Globus pallidus (tissue), 1 donor: Measurements from ENCODE around the gene COX14.
A peak's percentile ranks its signal among the peaks of the same experiment; 100 is the strongest.
"Not testable (repeated sequence)": the region's sequence is repeated elsewhere in the genome, so short reads cannot be mapped to it uniquely, and the experiment has no call there.

Source experiments
- DNase-seq: peaks from one replicate; pipeline ENCODE4 v3.0.0-alpha.2; 2015; ENCODE audit warnings: low spot score

Gene COX14

DNA sequence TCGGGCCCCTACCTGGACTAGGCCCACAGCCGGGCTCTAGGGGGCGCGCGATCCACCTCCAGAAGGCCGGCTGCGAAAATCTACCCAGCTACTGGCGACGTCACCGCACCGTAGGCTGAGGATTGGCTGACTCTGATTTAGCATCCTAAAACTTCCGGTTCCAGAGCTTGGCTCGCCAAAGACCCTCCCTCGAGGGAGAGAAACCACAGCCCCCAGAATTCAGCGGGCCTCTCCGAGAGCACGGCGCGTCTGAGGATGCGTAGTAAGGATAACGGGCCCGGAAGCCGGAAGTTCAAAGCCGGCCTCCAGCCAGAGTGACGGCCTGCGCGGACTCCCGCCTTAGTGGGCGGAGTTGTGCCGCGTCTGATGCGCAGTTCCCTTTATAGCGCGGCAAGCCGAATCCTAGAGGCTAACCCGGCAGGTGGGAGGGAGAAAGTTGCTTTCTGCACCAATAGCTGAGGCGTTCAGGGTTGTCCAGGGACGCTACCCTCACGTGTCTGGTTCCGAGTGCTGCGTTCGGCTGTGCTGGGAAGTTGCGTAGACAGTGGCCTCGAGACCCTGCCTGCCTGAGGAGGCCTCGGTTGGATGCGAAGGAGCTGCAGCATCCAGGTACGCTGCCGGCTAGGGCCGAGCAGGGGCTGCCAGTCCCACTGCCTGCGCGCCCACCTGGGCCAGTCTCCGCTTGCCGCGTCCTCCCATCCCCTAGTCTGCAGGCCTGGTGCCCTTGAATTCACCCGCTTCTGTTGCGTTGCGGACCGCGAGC lies at the start of gene COX14:
COX14 (plus strand) TSS at position 544 of the 763 bp plus-strand sequence. CDS start 7,808 bp downstream, outside the sequence.
- peak; percentile 100 for DNase-seq

DNA sequence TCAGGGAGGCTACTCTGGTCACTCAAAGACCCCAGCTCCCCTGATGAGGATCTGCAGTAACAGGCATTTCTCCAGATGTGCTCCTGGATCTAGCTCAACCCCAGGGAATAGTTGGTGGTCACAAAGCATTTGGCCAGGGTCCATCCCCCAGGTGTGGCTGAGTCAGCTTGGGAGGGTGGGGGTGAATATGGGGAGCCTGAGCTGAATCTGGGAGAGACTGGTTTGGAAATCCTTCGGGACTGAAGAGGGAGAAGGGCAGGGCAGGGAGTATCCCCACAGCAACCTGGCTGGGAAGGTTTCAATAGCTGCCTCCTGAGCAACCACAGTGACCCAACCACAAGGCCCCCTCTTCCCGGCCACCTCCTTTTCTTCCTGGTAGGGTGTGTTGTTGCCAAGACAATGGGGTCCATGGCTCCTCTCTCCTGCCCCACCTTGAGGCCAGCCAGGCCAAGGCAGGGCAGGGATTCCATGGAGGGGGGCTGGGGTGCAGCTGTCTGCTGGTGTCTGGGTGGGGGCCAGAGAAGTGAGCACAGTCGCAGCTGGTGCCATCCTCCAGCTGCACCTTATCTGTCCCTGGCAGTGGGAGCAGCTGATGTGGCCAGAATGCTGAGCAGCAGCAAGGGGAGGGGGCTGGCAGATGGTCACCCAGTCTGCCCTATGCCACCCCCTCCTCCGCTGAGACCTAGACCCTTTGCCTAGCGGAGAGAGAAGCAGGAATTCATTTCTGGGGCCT lies 49.1 kb upstream of the COX14 start:
- peak; percentile 54 for DNase-seq

DNA sequence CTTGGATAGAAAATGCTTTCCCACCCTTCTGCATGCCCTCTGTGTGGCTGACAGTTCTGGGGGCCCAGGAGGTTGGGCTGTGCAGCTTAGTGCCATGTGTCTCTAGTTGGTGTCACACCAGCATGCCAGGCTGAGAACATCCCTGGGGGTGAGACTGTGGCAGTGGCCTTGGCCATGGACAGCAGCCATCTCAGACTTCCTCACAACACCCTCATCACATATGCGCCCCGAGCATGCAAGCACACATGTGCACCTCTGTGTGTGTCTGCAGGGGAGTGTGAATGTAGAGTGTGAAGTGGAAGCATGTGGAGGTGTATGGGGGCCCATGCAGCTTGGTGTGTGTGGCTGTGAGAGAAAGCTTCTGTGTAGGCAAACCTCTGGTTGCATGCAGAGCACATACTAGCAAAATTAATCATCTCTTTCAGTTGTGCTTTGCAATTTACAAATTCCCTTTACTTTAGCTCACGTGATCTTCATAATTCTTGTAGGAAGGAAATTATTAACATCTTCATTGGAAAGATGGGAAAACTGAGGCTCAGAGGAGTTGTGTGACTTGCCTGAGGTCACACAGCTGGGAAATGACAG lies 46.2 kb upstream of the COX14 start:
- DNase-seq, result no peak

DNA sequence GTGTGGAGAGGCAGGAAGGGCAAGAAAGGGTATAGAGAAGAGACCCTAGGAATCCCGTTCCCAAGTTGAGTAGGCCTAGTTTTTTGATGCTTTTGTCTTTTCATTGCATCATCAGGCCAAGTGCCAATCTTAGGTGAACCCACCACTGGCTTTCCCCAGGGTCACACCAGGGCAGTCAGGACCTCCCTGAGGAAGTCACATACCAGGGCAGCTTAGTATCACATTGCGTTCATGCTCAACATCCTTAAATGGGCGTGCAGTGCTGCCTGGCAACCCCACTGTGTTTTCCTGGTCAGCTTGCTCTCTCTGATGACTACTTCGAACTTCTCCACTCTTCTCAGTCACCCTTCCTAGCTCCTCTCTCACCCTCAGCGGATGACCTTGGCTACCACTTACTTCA lies 45.6 kb upstream of the COX14 start:
- DNase-seq, result no peak

DNA sequence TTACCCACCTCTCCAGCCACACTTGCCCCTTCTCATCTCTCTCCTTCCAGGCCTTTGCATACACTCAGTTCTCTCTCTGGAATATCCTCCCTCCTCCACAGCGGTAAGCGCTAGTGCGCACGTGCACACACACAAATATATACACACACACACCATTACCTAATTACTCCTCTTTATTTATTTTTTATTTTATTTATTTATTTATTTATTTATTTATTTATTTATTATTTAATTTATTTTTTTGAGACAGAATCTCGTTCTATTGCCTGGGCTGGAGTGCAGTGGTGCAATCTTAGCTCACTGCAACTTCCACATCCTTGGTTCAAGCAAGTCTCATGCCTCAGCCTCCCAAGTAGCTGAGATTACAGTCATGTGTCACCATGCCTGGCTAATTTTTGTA lies 43.0 kb upstream of the COX14 start:
- DNase-seq, result no peak

DNA sequence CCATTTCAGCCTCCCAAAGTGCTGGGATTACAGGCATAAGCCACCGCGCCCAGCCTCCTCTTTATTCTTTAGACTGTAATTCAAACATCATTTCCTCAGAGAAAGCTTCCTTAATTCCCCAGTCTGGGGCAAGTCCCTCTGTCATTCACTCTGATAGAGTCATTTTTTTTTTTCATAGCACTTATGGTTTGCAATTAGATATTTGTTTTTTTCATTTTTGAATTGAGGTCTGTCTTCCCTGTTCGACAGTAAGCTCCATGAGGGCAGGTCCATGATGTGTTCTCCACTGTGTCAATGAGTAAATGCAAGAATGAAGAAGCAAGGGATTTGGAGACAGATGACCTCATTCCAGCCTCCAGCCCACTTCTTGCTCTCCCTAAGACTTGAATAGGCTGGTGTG lies 42.5 kb upstream of the COX14 start:
- DNase-seq, result no peak

DNA sequence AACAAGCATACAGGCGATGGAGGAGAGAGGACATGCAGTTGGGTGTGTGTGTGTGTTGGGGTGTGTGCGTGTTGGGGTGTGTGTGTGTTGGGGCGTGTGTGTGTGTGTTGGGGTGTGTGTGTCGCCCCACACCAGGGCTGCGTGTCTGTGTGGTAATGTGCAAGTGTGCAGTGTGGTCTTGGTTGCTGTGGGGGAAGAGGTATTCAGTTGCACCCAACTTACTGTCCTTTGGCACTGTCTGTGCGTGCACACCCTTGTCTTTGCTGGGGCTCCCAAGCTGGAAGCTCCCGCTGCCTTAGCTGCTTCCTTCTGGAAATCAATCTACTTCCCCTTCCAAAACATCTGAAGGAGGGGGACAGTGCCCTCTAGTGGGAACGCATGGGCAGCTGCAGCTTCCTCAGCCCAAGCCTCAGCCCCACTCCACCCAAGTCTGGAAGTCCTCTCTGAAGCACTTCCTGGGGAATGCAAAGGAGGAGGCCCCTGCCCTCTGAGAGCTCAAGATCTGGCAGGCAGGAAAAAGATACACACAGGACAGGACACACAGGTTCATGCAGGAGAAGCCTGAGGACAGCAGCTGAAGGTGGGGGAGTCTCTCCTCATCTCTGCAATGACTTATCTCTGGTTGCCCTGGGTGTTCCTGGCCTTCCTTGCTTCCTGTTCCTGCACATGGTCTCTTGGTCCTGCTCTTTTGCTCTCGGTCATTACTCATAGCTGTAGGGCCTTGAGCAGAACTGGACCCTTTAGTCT lies 41.5 kb upstream of the COX14 start:
- DNase-seq, result peak; percentile 85

DNA sequence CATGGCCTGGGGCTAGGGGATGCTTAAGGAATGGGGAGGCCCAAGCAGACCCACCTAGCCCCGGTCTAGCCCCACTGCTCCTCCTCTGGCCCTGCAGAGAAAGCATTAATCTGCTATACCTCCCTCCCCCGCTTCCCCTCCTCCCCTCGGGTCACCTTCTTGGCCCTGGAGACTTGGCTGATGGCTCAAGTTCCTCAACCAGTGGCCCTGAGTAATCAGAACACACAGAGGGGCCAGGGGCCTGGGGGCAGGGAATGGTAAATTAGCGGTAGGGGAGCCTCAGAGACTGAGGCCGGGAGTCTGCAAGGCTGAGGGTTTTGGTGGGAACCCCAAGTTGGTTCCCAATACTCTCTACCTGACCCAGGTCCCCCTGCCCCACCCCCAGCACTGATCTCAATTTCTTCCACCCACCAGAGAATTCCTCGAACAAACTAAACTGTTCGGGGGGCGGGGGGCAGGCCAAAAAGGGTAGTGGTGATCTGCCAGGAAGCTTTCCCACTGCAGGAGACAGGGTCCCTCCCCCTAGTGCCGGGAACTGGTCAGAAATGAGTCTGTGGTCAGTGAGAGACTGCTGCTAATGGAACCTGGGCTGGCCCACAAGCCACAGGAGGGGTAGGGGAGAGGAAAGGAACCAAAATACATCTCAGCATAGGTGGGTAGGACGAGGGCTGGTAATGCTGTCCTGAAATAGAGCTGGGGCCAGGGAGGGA lies 39.7 kb upstream of the COX14 start:
- no peak for DNase-seq

DNA sequence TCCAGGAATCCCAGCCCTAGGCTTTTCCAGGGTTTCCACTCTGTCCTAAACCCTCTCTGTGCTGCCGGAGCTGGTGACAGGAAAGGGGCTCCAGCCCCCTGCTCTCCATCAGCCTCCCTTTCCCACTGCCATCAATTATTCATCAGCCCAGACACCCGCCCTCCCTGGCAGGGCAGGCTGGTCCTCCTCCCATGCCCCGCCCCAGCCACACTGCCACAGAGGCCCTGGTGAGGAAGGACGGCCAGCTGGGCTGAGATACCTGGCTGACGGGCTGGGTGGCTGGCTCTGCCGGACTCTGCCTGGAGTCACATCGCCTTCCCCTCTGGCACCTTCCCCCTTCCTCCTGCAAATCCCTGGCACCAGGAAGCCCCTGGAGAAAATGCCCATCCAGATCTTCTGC lies 38.8 kb upstream of the COX14 start:
- no peak for DNase-seq

DNA sequence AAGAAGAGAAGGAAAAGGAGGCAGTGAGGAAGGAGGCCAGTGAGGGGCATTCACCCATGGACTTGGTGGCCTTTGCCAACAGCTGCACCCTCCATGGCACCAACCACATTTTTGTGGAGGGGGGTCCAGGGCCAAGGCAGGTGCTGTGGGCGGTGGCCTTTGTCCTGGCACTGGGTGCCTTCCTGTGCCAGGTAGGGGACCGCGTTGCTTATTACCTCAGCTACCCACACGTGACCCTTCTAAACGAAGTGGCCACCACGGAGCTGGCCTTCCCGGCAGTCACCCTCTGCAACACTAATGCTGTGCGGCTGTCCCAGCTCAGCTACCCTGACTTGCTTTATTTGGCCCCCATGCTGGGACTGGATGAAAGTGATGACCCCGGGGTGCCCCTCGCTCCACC lies 38.3 kb upstream of the COX14 start:
- DNase-seq, result no peak

DNA sequence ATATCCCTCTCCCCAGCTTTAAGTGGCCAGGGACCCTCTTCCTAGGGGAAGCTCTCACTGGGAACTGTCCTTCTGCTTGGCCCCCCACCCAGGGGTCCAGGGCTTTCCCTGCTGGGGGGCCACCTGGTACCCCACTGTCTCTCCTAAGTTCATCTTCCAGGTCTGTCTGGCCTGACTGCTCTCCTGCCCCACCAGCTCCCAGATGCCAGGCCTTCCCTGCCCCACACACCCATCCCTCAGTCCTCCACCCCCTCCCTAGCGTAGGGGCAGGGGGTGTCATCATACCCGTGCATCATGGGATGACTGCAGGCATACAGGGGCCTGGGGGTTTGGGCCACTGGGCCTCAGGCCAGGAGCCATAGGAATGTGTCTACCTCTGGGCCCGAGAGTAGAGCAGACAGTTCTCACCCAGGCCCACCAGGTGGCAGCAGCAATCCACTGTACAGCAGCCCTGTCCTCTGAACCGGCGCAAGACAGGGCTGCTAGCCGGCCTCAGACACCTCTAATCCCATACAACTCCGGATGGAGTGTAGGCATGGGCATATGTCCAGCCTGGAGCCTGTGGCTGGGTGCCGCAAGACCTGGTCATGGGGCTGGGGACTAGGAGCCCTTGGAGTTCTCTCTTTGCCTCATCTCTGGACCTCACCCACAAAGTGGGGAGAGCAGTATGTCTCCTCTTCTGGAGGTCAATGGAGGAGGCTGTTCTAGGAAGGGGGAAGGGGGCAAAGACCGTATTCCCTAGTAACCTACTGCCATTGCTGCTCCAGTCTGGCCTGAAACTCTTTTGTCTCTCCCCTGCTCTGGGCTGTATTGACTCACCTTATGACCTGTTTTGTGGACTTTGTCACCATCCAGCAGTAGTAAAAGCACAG lies 36.9 kb upstream of the COX14 start:
- DNase-seq, result peak; percentile 81

DNA sequence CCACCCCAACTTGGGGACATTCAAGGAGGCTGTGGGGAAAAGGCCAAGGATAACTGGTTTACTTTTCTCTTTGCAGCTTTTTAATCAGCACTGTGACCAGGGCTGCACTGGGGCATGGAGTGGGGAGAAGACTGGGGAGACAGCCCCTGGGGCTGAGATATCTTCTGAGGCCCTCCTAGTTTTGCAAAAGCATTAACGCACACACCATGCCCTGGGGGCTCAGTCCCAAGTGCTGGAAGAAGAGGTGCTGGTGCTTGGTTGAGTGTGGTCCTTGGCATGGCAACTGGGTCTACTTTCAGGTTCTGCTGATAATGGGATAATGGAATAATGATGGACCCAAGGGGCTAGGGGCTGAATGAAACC lies 36.2 kb upstream of the COX14 start:
- no peak for DNase-seq

DNA sequence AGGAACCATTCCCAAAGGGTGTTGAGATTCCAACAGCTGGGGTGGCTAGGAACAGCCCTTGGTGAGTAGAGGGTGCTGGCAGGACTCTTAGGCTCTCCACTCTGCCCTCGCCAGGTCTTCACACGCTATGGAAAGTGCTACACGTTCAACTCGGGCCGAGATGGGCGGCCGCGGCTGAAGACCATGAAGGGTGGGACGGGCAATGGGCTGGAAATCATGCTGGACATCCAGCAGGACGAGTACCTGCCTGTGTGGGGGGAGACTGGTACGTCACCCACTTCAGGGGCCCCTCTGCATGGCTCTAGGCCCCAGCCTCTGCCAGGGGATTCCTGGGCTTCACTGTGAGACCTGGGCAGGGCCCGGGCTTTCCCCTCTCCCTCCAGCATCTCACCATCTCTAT lies 34.9 kb upstream of the COX14 start:
- no peak for DNase-seq

DNA sequence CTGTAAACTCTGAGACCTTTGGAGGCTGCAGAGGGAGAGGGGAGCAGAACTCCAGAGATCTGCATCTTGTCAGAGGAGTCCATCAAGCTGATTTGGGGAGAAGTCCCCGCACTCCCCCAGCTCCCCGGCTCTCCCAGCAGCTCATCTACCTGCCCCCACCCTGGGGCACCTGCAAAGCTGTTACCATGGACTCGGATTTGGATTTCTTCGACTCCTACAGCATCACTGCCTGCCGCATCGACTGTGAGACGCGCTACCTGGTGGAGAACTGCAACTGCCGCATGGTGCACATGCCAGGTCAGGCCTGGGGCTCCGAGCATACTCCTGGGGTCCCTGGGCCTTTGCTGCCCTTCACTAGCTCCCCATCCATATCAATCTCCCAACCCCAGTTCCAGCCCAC lies 33.8 kb upstream of the COX14 start:
- DNase-seq, result no peak

DNA sequence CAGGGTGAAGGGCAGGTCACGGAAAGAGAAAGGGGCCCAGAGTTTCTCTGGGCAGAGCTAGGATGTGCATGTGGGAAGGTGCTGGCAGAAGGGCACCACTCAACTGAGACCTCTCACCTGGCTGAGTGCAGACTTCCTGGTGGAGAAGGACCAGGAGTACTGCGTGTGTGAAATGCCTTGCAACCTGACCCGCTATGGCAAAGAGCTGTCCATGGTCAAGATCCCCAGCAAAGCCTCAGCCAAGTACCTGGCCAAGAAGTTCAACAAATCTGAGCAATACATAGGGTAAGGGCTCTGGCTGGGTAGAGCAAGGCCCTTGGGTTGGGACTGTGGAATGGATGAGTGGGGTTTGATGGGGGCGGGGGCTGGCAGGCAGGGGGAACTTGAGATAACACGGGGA lies 32.3 kb upstream of the COX14 start:
- no peak for DNase-seq

DNA sequence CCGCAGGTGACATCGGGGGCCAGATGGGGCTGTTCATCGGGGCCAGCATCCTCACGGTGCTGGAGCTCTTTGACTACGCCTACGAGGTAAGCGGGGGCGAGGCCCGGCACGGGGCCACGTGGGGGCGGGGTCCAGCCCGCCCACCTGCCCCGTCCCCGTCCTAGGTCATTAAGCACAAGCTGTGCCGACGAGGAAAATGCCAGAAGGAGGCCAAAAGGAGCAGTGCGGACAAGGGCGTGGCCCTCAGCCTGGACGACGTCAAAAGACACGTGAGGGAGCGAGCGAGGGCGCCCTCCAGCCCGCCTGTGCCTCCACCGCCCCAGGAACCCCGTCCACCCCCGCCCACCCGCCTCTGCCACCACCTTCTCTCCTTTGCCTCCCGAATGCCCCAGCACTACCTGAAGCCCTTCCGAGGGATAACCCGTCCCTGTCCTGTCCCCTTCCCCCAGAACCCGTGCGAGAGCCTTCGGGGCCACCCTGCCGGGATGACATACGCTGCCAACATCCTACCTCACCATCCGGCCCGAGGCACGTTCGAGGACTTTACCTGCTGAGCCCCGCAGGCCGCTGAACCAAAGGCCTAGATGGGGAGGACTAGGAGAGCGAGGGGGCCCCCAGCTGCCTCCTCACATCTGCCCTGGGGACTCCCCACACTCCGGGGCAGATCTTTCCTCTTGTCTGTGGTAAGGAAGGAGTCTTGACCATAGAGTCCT lies 30.8 kb upstream of the COX14 start:
- DNase-seq, result no peak

DNA sequence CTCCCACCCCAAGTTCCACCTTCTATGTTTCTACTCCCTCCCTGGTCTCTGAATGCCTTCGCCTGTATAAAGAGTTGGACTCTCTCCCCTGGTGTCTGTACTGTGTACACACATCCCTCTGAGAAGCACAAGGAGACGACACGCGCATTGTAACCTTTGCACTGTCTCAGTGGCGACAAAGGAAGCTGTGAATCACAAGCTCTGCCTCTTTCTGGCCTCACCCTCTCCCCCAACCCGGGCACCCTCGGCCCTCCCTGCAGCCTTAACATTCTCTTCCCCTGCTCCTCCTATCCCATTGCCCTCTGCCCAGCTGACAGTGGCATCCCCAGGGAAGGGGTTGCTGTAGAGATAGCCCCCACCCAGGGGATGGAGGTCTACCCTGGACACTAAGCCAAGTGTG lies 29.4 kb upstream of the COX14 start:
- DNase-seq, result no peak

DNA sequence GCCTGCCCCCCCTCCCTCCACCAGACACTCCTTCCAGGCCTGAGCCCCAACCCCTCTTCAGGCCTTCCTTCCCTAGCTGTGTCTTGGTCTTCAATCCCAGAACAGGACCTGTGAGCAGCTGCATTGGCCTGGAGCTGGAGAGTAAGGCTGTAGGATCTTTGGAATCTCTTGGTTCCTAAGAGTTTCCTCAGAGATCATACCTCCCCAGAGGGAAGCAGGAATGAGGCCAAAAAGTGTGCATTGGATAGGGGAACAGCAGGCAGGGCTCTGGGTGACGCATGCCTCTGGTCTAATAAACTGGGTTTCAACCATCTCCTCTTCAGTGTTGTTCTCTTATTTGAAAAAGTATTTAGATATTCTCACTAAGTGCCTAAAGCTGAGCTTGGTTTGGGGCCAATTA lies 28.7 kb upstream of the COX14 start:
- DNase-seq, result no peak

DNA sequence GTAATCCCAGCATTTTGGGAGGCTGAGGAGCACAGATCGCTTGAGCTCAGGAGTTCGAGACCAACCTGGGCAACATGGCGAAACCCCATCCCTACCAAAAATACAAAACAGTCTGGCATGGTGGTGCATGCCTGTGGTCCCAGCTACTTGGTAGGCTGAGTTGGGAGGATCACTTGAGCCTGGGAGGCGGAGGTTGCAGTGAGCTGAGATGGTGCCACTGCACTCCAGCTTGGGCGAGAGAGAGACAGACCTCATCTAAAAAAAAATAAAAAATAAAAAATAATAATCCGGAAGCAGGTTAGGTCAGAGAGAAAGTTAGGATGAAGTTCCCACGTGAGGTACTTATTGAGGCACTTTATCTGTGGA lies 27.6 kb upstream of the COX14 start:
- not testable (repeated sequence) for DNase-seq
